Mucosa of rectum (tissue), 2 donors: ENCODE measurements around the gene TRDN.
"Not testable (repeated sequence)": the region's sequence is repeated elsewhere in the genome, so short reads cannot be mapped to it uniquely, and the experiment has no call there.

Experiments
- H3K27ac ChIP-seq, 2 donors: one replicate each; pipeline ENCODE4 v1.7.0; 2013; ENCODE audit warnings: inconsistent platforms in 2 of 2, low read depth in 2 of 2, low read length in 2 of 2
- H3K27me3 ChIP-seq, 2 donors: one replicate each; pipeline ENCODE4 v1.7.0; 2013; ENCODE audit warnings: low read length in 2 of 2; ENCODE audit not compliant: control insufficient read depth in 2 of 2, insufficient read depth in 2 of 2
- H3K36me3 ChIP-seq, 2 donors: one replicate each; pipeline ENCODE4 v1.7.0; 2013; ENCODE audit warnings: low read length in 2 of 2; ENCODE audit not compliant: control insufficient read depth in 2 of 2, insufficient read depth in 2 of 2
- H3K4me1 ChIP-seq, 2 donors: one replicate each; pipeline ENCODE4 v1.7.0; 2013; ENCODE audit warnings: low read length in 2 of 2, mild to moderate bottlenecking in 1 of 2; ENCODE audit not compliant: control insufficient read depth in 2 of 2, insufficient read depth in 2 of 2
- H3K4me3 ChIP-seq, 2 donors: one replicate each; pipeline ENCODE4 v1.7.0; 2013; ENCODE audit warnings: low read length in 2 of 2
- H3K9ac ChIP-seq, 2 donors: one replicate each; pipeline ENCODE4 v1.7.0; 2013; ENCODE audit warnings: low read length in 2 of 2, low read depth in 1 of 2, mild to moderate bottlenecking in 1 of 2
- H3K9me3 ChIP-seq, 2 donors: one replicate each; pipeline ENCODE4 v1.7.0; 2013; ENCODE audit warnings: low read length in 2 of 2; ENCODE audit not compliant: control insufficient read depth in 2 of 2
- donor health status: healthy.
- donor health status: Normal muscosa, but diverticular disease.

The TRDN gene

DNA sequence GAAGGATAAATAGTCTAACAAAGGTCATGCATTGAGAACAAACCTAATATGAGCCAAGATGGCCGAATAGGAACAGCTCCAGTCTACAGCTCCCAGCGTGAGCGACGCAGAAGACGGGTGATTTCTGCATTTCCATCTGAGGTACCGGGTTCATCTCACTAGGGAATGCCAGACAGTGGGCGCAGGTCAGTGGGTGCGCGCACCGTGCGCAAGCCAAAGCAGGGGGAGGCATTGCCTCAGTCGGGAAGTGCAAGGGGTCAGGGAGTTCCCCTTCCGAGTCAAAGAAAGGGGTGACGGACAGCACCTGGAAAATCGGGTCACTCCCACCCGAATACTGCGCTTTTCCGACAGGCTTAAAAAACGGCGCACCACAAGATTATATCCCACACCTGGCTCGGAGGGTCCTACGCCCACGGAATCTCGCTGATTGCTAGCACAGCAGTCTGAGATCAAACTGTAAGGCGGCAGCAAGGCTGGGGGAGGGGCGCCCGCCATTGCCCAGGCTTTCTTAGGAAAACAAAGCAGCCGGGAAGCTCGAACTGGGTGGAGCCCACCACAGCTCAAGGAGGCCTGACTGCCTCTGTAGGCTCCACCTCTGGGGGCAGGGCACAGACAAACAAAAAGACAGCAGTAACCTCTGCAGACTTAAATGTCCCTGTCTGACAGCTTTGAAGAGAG, 164.6 kb downstream of the TRDN start:
- not testable (repeated sequence) for H3K27me3 ChIP-seq, H3K9ac ChIP-seq, H3K36me3 ChIP-seq, H3K27ac ChIP-seq, H3K4me3 ChIP-seq, H3K9me3 ChIP-seq, H3K4me1 ChIP-seq

DNA sequence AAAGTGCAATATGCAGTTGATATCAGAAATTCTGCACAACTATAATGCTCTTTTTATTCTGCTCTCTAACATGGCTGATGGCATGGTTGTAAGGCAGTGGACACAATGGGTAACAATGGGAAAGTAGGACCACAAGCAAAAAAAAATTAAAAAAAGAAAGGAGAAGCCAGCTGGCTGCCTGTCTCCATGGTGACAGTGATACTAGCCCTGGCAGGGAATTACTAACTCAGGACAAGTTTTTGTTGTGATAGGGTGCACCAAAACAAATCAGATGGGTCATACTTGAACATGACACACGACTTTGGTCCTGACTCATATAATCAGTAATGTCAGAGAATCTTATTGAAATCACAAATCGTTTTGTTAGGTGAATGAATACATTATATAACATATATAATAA, 169.4 kb downstream of the TRDN start:
- Histone ChIP-seq H3K27me3 (no peaks in the 10 kb centered on the region), H3K9me3 (no peaks in the 10 kb centered on the region), H3K4me1 (no peaks in the 10 kb centered on the region), H3K9ac (no peak overlapping the region), H3K4me3 (no peak overlapping the region), H3K27ac (no peak overlapping the region), H3K36me3 (no peaks in the 10 kb centered on the region)

DNA sequence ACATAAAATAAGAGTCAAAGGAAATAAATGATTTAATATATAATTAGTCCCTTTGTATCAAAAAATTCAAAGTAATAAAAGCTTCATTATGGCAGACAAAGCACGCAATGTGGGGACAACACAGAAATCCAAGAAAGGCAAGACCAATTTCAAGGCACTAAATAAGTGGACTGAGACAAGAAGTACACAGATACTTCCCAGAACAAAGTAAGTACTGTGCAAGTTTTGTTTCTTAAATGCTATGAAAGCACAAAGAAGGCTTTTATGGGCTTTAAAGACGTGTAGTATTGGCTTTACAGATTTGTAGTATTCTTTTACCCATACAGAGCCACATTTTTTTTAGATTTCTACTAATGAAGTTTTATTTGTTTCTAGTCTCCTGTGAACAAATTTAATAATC, 174.6 kb downstream of the TRDN start:
- H3K9me3 ChIP-seq: no peaks in the 10 kb centered on the region
- no peaks in the 10 kb centered on the region for H3K27me3 ChIP-seq
- H3K36me3 ChIP-seq: no peaks in the 10 kb centered on the region
- no peak overlapping the region for H3K4me3 ChIP-seq
- H3K9ac ChIP-seq: no peak overlapping the region
- H3K4me1 ChIP-seq: no peaks in the 10 kb centered on the region
- H3K27ac ChIP-seq: no peak overlapping the region

DNA sequence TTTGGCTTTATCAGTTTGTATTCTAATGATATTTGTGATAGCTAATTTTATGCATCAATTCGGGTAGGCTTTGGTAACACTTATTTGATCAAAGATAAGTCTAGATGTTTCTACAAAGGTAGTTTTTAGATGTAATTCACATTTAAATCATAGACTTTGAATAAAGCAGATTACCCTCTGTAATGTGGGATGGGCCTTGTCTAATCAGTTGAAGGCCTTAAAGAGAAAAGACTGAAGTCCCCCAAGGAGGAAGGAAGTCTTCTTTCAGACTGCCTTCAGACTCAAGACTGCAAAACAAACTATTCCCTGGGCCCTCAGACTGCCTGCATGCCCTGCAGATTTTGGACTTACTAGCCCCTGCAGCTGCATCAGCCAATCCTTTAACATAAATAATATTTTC, 178.5 kb downstream of the TRDN start:
- H3K9me3 ChIP-seq: no peaks in the 10 kb centered on the region
- no peaks in the 10 kb centered on the region for H3K4me1 ChIP-seq
- H3K27ac ChIP-seq: no peak overlapping the region
- H3K4me3 ChIP-seq: no peak overlapping the region
- no peaks in the 10 kb centered on the region for H3K36me3 ChIP-seq
- no peak overlapping the region for H3K9ac ChIP-seq
- no peaks in the 10 kb centered on the region for H3K27me3 ChIP-seq

DNA sequence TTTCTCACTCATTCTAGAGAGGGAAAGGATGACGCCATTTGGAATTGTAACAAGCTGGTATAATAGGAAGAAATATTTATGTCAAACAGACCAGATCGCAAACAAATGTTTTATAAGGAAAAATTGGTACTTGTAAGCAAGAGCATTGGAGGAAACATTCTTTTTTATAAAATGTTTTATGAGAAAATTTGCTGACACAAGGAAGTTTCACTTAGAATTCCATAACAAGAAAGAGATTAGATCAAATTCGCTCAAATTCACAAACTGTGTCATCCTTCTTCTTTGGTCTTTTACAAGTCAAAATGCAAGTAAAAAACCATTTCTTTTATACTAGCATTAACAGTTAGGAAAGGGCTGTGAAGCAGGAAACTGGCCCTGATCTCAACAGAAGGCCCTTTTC, 179.9 kb downstream of the TRDN start:
- H3K4me3 ChIP-seq: no peak overlapping the region
- H3K9me3 ChIP-seq: no peaks in the 10 kb centered on the region
- H3K27me3 ChIP-seq: no peaks in the 10 kb centered on the region
- no peak overlapping the region for H3K27ac ChIP-seq
- no peaks in the 10 kb centered on the region for H3K36me3 ChIP-seq
- H3K9ac ChIP-seq: no peak overlapping the region
- no peaks in the 10 kb centered on the region for H3K4me1 ChIP-seq

DNA sequence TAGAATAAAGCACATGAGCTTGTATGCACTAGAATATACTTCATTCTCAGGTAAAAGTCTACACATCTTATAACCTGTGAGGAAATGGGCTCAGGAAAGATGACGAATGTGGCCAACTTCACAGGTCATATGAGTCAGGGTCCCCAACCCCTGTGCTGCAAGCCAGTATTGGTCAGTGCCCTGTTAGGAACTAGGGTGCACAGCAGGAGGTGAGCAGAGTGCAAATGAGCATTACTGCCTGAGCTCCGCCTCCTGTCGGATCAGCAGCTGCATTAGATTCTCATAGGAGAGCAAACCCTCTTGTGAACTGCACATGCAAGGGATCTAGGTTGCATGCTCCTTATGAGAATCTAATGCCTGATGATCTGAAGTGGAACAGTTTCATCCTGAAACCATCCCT, 182.3 kb downstream of the TRDN start:
- Histone ChIP-seq H3K4me3 (no peak overlapping the region), H3K36me3 (no peaks in the 10 kb centered on the region), H3K4me1 (no peaks in the 10 kb centered on the region), H3K9ac (no peak overlapping the region), H3K9me3 (no peaks in the 10 kb centered on the region), H3K27me3 (no peaks in the 10 kb centered on the region), H3K27ac (no peak overlapping the region)

DNA sequence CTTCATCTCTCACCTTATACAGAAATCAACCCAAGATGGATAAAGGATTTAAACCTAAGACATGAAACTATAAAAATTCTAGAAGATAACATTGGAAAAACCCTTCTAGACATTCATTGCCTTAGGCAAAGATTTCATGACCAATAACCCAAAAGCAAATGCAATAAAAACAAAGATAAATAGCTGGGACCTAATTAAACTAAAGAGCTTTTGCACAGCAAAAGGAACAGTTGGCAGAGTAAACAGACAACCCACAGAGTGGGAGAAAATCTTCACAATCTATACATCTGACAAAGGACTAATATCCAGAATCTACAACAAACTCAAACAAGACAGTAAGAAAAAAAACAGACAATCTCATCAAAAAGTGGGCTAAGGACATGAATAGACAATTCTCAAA, 183.7 kb downstream of the TRDN start:
- not testable (repeated sequence) for H3K4me3 ChIP-seq, H3K27ac ChIP-seq, H3K27me3 ChIP-seq, H3K9ac ChIP-seq, H3K36me3 ChIP-seq, H3K9me3 ChIP-seq, H3K4me1 ChIP-seq

DNA sequence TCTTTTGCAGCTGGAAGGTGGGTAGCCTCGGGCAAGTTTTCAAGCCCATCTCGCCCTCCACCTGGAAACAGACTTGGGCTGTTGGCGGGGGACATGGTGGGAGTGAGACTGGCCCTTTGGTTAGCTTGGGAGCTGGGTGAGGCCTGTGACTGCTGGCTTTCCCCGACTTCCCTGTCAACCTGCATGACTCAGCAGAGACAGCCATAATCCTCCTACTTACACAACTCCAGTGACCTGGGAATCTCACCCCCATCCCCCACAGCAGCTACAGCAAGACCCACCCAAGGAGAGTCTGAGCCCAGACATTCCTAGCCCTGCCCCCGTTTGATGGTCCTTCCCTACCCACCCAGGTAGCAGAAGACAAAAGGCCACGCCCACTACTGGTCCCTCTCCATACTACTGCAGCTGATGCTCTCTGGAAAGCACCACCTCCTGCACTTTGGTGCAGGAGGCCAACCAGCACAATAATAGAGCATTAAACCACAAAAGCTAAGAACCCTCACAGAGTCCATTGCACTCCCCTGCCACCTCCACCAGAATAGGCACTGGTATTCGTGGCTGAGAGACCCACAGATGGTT, 188.4 kb downstream of the TRDN start:
- no peaks in the 10 kb centered on the region for H3K36me3 ChIP-seq
- H3K9me3 ChIP-seq: no peaks in the 10 kb centered on the region
- no peaks in the 10 kb centered on the region for H3K4me1 ChIP-seq
- H3K9ac ChIP-seq: no peak overlapping the region
- no peak overlapping the region for H3K4me3 ChIP-seq
- H3K27me3 ChIP-seq: no peaks in the 10 kb centered on the region
- H3K27ac ChIP-seq: no peak overlapping the region

DNA sequence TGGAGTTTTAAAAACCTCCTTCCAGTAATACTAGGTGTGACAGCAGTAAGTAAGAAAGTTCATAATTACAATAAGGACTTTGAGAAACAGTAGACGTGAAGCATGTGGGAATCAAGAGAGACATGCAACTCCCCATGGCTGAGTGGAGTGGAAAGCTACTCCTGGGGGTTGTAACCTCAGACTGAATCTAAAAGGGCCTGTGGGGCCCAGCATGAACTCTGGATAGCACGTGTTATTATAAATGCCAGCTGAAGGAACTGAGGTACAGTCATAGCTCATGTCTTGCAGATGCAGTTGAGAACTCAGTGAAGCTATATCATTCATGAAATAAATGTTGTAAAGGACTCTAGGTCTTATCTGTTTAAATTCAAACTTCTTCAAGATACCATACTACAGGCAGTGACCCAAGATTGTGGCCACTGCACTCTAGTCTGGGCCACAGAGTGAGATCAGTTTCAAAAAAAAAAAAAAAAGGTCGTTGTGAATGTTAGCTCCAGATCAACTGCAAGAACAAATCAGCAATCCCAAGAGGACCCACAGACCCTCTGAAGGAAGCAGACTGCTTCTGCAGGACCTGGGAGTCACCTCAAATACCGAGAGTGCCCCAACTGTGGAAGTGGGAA, 189.3 kb downstream of the TRDN start:
- no peak overlapping the region for H3K27ac ChIP-seq

DNA sequence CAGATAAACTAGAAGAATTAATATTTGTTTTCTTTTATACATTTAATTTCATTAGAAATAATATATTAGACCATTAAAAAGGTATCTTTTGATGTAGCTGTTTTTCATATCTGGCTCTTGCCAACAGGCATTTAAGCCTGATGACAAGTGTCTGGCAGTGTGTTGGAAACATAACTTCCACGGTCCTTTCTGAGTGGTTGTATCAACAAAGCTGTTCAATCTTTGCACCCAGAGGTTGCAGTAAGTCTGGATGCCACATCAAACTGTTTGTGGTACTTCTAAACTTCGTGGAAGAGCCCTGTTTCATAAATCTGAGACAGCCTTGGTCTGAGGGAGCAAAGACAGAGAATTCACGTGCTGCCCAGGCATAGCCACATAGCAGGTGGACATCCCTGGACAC, 197.4 kb downstream of the TRDN start:
- Histone ChIP-seq H3K36me3 (no peaks in the 10 kb centered on the region), H3K4me1 (no peaks in the 10 kb centered on the region), H3K27me3 (no peaks in the 10 kb centered on the region), H3K4me3 (no peak overlapping the region), H3K9ac (no peak overlapping the region), H3K27ac (no peak overlapping the region), H3K9me3 (no peaks in the 10 kb centered on the region)

More for the DNA sequence above, 189.3 kb downstream of the TRDN start:
- Histone ChIP-seq H3K4me3 (no peak overlapping the region), H3K9ac (no peak overlapping the region), H3K9me3 (no peaks in the 10 kb centered on the region), H3K4me1 (no peaks in the 10 kb centered on the region), H3K36me3 (no peaks in the 10 kb centered on the region), H3K27me3 (no peaks in the 10 kb centered on the region)
